HL-60/S4 (cell line): ENCODE measurements around the gene ETV7.

Experiments used
- in situ Hi-C: fragments of 300-500 bp; cut with MboI; formaldehyde crosslinking; loops from 2 replicates; pipeline ENCODE4 v1.14.3; 2022; ENCODE audit warnings: low sequenced_read_pairs

Gene ETV7

DNA sequence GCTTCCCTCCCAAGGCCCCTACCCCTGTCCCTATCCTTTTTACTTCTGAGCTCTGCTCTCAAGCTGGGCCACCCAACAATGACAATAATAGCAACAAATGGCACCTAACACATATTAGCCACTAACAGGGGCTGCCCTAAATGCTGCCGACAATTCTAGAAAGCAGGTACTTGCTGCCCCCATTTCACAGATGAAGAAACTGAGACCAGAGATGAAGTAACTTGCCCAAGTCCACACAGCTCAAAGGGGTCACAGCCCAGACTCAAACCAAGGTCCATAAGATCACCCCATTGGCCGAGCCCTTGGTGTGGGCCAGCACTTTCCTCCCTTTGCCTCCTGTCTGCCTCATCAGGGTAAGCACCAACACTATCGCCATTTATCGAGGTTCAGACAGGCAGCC, 62.8 kb downstream of the ETV7 start:
- in situ Hi-C loops: no loop called here

DNA sequence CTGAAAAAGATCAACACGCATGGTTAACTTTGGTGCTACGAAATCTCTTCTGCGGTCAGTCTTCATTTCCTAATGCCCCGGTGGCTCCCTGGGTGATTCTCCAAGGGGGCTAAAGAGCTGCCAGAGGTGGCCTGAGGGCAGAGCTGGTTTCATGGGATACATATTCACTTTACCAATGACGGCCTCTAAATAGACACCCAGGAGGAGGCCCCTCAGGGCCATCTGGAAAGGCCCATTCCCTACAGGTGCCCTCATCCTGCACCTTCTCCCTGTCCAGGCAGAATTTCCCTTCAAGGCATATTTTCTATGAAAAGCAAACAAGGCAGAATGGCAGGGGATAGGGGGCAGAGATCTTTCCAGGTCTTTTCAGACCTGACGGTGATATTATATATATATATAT, 63.3 kb downstream of the ETV7 start:
- in situ Hi-C loops: no loop called here

DNA sequence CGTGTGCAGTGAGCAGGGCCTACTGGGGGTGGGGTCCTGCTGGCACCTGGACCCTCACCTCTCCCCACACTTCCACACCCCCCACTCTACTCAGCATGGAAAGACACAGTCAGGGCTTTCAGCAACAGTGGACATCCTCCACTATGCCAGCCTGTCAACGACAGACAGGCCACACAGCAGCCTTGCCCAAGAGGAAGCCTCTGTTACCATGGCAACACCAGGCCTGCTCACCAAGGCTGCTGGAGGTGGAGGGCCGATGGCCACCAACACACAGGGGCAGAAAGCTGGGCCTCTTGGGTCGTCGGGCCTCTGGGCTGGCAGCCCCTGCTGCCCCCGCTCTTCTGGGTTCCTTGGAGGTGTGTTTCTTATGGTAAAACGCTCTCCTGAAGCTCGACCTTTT, 64.4 kb downstream of the ETV7 start:
- in situ Hi-C loops: no loop called here

DNA sequence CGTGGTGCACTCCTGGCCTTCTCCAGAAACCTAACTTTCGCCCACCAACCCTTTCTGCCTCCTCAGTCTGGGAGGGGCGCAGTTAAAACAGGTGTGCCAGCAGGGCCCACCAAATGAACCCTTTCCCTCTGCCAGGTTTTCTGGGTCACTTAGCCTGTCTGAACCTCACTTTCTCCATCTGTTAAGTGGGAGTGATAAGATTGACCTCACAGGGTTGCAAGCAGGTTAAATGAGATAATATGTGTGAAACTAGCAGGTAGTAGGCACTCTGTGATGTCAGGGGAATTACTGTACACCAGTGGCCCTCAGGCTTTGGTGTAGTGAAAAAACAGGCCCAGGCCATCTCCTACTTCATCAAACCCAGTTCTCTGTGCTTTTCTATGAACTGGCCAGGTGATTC, 64.9 kb downstream of the ETV7 start:
- in situ Hi-C loops: no loop called here

DNA sequence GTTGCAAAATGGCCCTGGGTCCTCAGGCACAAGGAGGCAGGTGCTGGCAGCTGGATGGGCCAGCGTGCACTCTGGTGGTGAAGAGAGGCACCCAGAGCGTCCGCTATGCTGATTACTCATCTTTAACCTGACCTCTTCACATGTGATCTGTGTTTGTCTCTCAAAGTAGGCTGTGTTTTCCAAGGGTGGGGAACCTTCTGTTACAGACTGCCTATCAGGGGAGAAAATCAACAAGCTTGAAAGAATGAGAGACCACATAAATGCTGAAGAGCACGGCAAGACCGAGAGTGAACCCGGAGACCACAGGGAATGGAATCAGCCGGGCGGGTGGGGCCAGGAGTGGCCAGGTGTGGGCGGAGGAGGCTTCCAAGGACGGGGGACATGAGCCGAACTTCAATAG, 67.0 kb downstream of the ETV7 start:
- in situ Hi-C loops: no loop called here

DNA sequence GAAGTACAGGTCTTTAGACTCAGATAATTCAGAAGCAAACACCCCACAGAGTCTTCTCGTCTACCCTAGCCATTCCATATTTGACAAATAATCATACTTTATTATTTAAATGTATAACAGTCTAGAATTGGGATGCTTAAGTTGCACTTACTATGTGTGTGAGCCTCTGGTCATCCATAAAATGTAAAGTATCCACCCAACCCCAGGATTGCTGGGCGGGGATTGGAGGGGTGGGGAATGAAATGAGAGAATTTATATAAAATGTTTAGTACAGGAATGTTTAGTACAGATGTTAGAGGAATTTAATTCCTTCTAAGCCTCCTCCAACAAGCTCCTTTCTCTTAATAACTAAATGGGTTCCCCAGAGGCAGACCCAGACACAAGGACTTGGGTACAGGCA, 67.6 kb downstream of the ETV7 start:
- in situ Hi-C loops: no loop called here

DNA sequence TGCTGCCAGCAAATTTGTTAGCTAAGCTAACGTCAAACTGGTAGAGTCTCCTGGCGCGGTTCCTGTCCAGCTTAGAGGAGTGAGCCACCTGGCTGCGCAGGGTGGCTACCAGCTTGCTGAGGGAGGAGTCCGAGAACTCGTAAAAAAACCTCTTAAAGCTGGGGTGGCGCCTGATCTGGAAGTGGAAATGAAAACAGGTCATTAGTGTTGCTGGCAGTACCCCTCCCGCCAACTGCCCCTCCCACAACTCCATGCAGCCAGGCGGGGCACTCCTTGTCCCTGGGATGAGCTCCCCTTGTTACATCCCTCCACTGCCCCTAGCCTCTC, 68.1 kb downstream of the ETV7 start:
- in situ Hi-C loops: no loop called here

DNA sequence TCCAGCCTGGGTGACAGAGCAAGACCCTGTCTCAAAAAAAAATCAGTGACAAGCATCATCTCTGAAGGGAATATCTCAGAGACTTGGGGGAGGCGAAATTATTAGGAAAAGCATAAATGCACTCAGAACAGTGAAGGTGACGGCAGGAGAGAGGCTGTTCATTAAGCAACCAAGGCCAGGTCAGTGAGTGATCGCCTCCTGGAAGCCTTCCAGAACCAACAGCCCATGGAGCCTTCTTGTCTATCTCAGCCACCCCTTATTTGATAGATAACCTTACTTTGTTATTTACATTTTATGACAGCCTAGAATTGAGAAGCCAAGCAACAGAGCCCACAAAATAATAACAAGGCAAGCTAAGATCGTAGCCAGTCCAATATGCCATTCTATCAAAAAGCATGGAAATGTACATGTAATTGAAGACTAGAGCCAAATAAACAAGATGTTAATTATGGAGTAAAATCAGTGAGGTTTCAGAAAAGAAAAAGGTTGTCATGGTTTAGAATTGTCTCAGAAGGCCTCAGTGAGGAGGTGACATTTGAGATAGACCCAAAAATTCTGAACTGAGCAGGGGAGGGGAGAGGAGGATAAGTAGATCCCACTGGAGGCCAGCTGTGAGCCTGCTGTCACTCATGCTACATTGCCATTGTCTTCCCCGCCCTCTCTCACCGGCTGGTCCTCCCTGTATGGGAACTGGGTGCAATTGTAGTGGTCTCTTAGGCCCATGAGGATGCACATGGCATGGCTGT, 68.6 kb downstream of the ETV7 start:
- in situ Hi-C loops: no loop called here

DNA sequence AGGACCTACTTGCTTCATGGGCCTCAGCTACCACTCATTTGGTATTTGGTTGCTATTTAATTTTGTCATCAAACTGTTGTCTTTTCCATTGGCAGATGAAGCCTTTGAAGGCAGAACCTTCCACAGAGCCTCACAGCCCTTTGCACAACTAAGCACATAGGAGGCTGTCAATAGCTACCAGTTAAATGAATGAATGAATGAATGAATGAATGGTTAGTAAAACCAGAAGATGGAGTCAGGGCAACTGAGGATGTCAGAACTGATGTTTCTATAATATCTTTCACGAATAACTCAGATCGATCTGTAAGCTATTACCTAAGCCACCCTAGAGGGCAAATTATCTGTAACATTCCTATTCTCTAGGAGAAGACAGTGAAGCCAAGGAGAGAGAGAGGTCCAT, 69.8 kb downstream of the ETV7 start:
- in situ Hi-C loops: no loop called here
